HG03280 (cell line): ENCODE results near the gene ERN2.

Source experiments
- ATAC-seq: cut with Tn5 transposase; IDR thresholded peaks from one replicate; pipeline ENCODE4 v1.9.1; 2021; ENCODE audit warnings: mild to moderate bottlenecking, moderate library complexity; ENCODE audit not compliant: unreplicated experiment

The ERN2 gene

GRCh38 chr16:23640931-23641765, 71.9 kb downstream of the ERN2 start, which contains the start of the genes DCTN5 and PALB2:
TSS of gene DCTN5 (plus strand) at chr16:23641466. CDS start at chr16:23641543, 77 bp downstream.
TSS of gene PALB2 (minus strand) at chr16:23641310. CDS start at chr16:23641157, 153 bp downstream.
- ATAC-seq = peak; percentile 97

- no peak for ATAC-seq
Observed at GRCh38 chr16:23640615-23640930, 72.4 kb downstream of the ERN2 start.
